Measurements from ENCODE around the gene CRISPLD2. TPM values are rescaled to one million over a fixed set of nuclear protein-coding genes. Genes with fewer than 3 reads are reported as not detected.

Gene CRISPLD2
- total RNA-seq, 1 donor = 17.5 TPM

GRCh38 chr16:84790301-84790700 is 29.5 kb upstream of the CRISPLD2 start:
- Histone ChIP-seq H3K4me1 (ENCODE audit: insufficient read depth, low read length) (peaks cover 16% of the 10 kb centered on the region), H3K27me3 (ENCODE audit: insufficient read depth, low read length) (no peaks in the 10 kb centered on the region), H3K4me3 (ENCODE audit: low read length) (no peak overlapping the region), H3K9me3 (ENCODE audit: low read depth, low read length) (no peaks in the 10 kb centered on the region)

GRCh38 chr16:84791088-84791487 is 28.7 kb upstream of the CRISPLD2 start:
- H3K9me3 ChIP-seq (ENCODE audit: low read depth, low read length) = no peaks in the 10 kb centered on the region
- H3K27me3 ChIP-seq (ENCODE audit: insufficient read depth, low read length) = no peaks in the 10 kb centered on the region
- H3K4me1 ChIP-seq (ENCODE audit: insufficient read depth, low read length) = peaks cover 21% of the 10 kb centered on the region
- H3K4me3 ChIP-seq (ENCODE audit: low read length) = no peak overlapping the region

GRCh38 chr16:84791501-84791900 is 28.3 kb upstream of the CRISPLD2 start:
- H3K4me3 ChIP-seq (ENCODE audit: low read length) = no peak overlapping the region
- H3K9me3 ChIP-seq (ENCODE audit: low read depth, low read length) = no peaks in the 10 kb centered on the region
- no peaks in the 10 kb centered on the region for H3K27me3 ChIP-seq (ENCODE audit: insufficient read depth, low read length)
- H3K4me1 ChIP-seq (ENCODE audit: insufficient read depth, low read length) = peaks cover 21% of the 10 kb centered on the region

GRCh38 chr16:84794186-84794585 is 25.6 kb upstream of the CRISPLD2 start:
- no peaks in the 10 kb centered on the region for H3K27me3 ChIP-seq (ENCODE audit: insufficient read depth, low read length)
- H3K9me3 ChIP-seq (ENCODE audit: low read depth, low read length) = no peaks in the 10 kb centered on the region
- H3K4me3 ChIP-seq (ENCODE audit: low read length) = no peak overlapping the region

GRCh38 chr16:84794626-84795025 is 25.2 kb upstream of the CRISPLD2 start:
- Histone ChIP-seq H3K9me3 (ENCODE audit: low read depth, low read length) (no peaks in the 10 kb centered on the region), H3K27me3 (ENCODE audit: insufficient read depth, low read length) (no peaks in the 10 kb centered on the region), H3K4me1 (ENCODE audit: insufficient read depth, low read length) (peaks cover 21% of the 10 kb centered on the region), H3K4me3 (ENCODE audit: low read length) (no peak overlapping the region)

More at GRCh38 chr16:84794186-84794585, 25.6 kb upstream of the CRISPLD2 start:
- H3K4me1 ChIP-seq (ENCODE audit: insufficient read depth, low read length) = peaks cover 21% of the 10 kb centered on the region

GRCh38 chr16:84795329-84796053 is 24.3 kb upstream of the CRISPLD2 start:
- Histone ChIP-seq H3K4me1 (ENCODE audit: insufficient read depth, low read length) (peaks cover 21% of the 10 kb centered on the region), H3K9me3 (ENCODE audit: low read depth, low read length) (no peaks in the 10 kb centered on the region), H3K27me3 (ENCODE audit: insufficient read depth, low read length) (no peaks in the 10 kb centered on the region), H3K4me3 (ENCODE audit: low read length) (no peak overlapping the region)

- Histone ChIP-seq H3K4me1 (ENCODE audit: insufficient read depth, low read length) (peaks cover 7% of the 10 kb centered on the region), H3K9me3 (ENCODE audit: low read depth, low read length) (no peaks in the 10 kb centered on the region), H3K27me3 (ENCODE audit: insufficient read depth, low read length) (no peaks in the 10 kb centered on the region), H3K4me3 (ENCODE audit: low read length) (no peak overlapping the region)
Measured at GRCh38 chr16:84800158-84800978, 19.4 kb upstream of the CRISPLD2 start.

- no peaks in the 10 kb centered on the region for H3K27me3 ChIP-seq (ENCODE audit: insufficient read depth, low read length)
- H3K4me3 ChIP-seq (ENCODE audit: low read length) = no peak overlapping the region
- no peaks in the 10 kb centered on the region for H3K9me3 ChIP-seq (ENCODE audit: low read depth, low read length)
- peaks cover 27% of the 10 kb centered on the region for H3K4me1 ChIP-seq (ENCODE audit: insufficient read depth, low read length)
Measured at GRCh38 chr16:84803146-84803545, 16.6 kb upstream of the CRISPLD2 start.

- peaks cover 39% of the 10 kb centered on the region for H3K4me1 ChIP-seq (ENCODE audit: insufficient read depth, low read length)
- H3K4me3 ChIP-seq (ENCODE audit: low read length) = no peak overlapping the region
- H3K9me3 ChIP-seq (ENCODE audit: low read depth, low read length) = no peaks in the 10 kb centered on the region
- H3K27me3 ChIP-seq (ENCODE audit: insufficient read depth, low read length) = no peaks in the 10 kb centered on the region
Measured at GRCh38 chr16:84804326-84804725, 15.5 kb upstream of the CRISPLD2 start.

GRCh38 chr16:84806256-84806889 is 13.4 kb upstream of the CRISPLD2 start:
- Histone ChIP-seq H3K4me3 (ENCODE audit: low read length) (no peak overlapping the region), H3K4me1 (ENCODE audit: insufficient read depth, low read length) (peaks cover 58% of the 10 kb centered on the region), H3K9me3 (ENCODE audit: low read depth, low read length) (no peaks in the 10 kb centered on the region), H3K27me3 (ENCODE audit: insufficient read depth, low read length) (no peaks in the 10 kb centered on the region)

- peaks cover 63% of the 10 kb centered on the region for H3K4me1 ChIP-seq (ENCODE audit: insufficient read depth, low read length)
- no peaks in the 10 kb centered on the region for H3K27me3 ChIP-seq (ENCODE audit: insufficient read depth, low read length)
- H3K4me3 ChIP-seq (ENCODE audit: low read length) = no peak overlapping the region
- H3K9me3 ChIP-seq (ENCODE audit: low read depth, low read length) = no peaks in the 10 kb centered on the region
Measured at GRCh38 chr16:84806890-84807258, 12.9 kb upstream of the CRISPLD2 start.

GRCh38 chr16:84807776-84808175 is 12.0 kb upstream of the CRISPLD2 start:
- no peaks in the 10 kb centered on the region for H3K27me3 ChIP-seq (ENCODE audit: insufficient read depth, low read length)
- no peaks in the 10 kb centered on the region for H3K9me3 ChIP-seq (ENCODE audit: low read depth, low read length)
- H3K4me3 ChIP-seq (ENCODE audit: low read length) = no peak overlapping the region
- peaks cover 72% of the 10 kb centered on the region for H3K4me1 ChIP-seq (ENCODE audit: insufficient read depth, low read length)

- Histone ChIP-seq H3K4me1 (ENCODE audit: insufficient read depth, low read length) (peaks cover 72% of the 10 kb centered on the region), H3K4me3 (ENCODE audit: low read length) (no peak overlapping the region), H3K27me3 (ENCODE audit: insufficient read depth, low read length) (no peaks in the 10 kb centered on the region), H3K9me3 (ENCODE audit: low read depth, low read length) (no peaks in the 10 kb centered on the region)
Measured at GRCh38 chr16:84808826-84809225, 11.0 kb upstream of the CRISPLD2 start.

GRCh38 chr16:84810518-84811273 is 9.1 kb upstream of the CRISPLD2 start:
- Histone ChIP-seq H3K4me1 (ENCODE audit: insufficient read depth, low read length) (peaks cover 73% of the 10 kb centered on the region), H3K4me3 (ENCODE audit: low read length) (no peak overlapping the region), H3K9me3 (ENCODE audit: low read depth, low read length) (no peaks in the 10 kb centered on the region), H3K27me3 (ENCODE audit: insufficient read depth, low read length) (no peaks in the 10 kb centered on the region)

GRCh38 chr16:84811529-84811928 is 8.3 kb upstream of the CRISPLD2 start:
- no peaks in the 10 kb centered on the region for H3K27me3 ChIP-seq (ENCODE audit: insufficient read depth, low read length)
- no peaks in the 10 kb centered on the region for H3K9me3 ChIP-seq (ENCODE audit: low read depth, low read length)
- no peak overlapping the region for H3K4me3 ChIP-seq (ENCODE audit: low read length)
- peaks cover 68% of the 10 kb centered on the region for H3K4me1 ChIP-seq (ENCODE audit: insufficient read depth, low read length)

Measured in mononuclear cell (primary cell).